Ascending aorta (tissue), 2 donors: Measurements from ENCODE around the gene MYH9. TPM values are rescaled to one million over a fixed set of nuclear protein-coding genes. Genes with fewer than 3 reads are reported as not detected.

Source experiments
- DNase-seq, 2 donors: peaks; one replicate each; pipeline ENCODE4 v3.0.0-alpha.2; 2019; ENCODE audit warnings: low spot score in 2 of 2
- H3K27ac ChIP-seq, 2 donors: fragments of 200-600 bp; sonication (generic); one replicate each; pipeline ENCODE4 v1.5.1; 2016 to 2017; ENCODE audit warnings: mild to moderate bottlenecking in 1 of 2
- H3K27me3 ChIP-seq: fragments of 200-600 bp; sonication (generic); one replicate; pipeline ENCODE4 v1.5.1; 2017
- H3K36me3 ChIP-seq, 2 donors: fragments of 200-600 bp; sonication (generic); one replicate each; pipeline ENCODE4 v1.5.1; 2016
- H3K4me1 ChIP-seq, 2 donors: fragments of 200-600 bp; sonication (generic); one replicate each; pipeline ENCODE4 v1.5.1; 2016 to 2017; ENCODE audit warnings: mild to moderate bottlenecking in 1 of 2
- H3K4me3 ChIP-seq, 2 donors: fragments of 200-600 bp; sonication (generic); one replicate each; pipeline ENCODE4 v1.5.1; 2016 to 2017; ENCODE audit warnings: mild to moderate bottlenecking in 1 of 2
- H3K9me3 ChIP-seq, 2 donors: fragments of 200-600 bp; sonication (generic); one replicate each; pipeline ENCODE4 v1.5.1; 2016
- CTCF ChIP-seq, 3 experiments: fragments of 200-600 bp in 2 of 3; fragments of 450-650 bp in 1 of 3; sonication (generic) in 2 of 3; IDR thresholded peaks; one replicate each; pipeline ENCODE4 v1.5.1; 2016 to 2019; ENCODE audit warnings: antibody characterized with exemption in 3 of 3, mild to moderate bottlenecking in 1 of 3, moderate library complexity in 1 of 3
- intact Hi-C: fragments of 100-400 bp; cut with DNase I; formaldehyde crosslinking; loops from one replicate; pipeline ENCODE4 v1.15.1; 2023
- total RNA-seq: library from RNA; depleted of rRNA; stranded (reverse); fragments of >200 nt; gene quantifications from one replicate; pipeline ENCODE4 v1.1.0, GENCODE V29; 2016

The MYH9 gene
- total RNA-seq, 1 donor from 2014 or later = 1,114 TPM

DNA sequence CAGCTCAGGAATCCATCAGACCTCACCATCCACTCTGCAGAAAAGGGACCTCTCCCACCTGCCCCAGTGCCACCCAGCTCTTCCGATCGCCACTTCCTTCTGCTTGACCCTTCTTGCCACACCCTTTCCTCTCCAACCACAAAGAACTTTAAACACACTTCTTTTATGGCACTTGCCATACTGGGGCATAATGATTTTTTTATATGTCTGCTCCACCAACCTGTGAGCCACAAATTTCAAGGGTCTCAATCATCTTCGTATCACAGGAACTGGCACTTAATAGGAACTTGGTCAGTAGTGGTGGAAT is 11.7 kb upstream of the MYH9 start:
- no peaks in the 10 kb centered on the region for H3K4me1 ChIP-seq
- H3K27me3 ChIP-seq = no peaks in the 10 kb centered on the region
- no peak for DNase-seq
- no peak overlapping the region for H3K27ac ChIP-seq
- intact Hi-C loops = no loop called here
- H3K36me3 ChIP-seq = no peaks in the 10 kb centered on the region
- no peak overlapping the region for H3K4me3 ChIP-seq
- no peaks in the 10 kb centered on the region for H3K9me3 ChIP-seq
- no peak for TF ChIP-seq CTCF (IDR thresholded peaks at IDR 0.05)

- H3K4me3 ChIP-seq = no peak overlapping the region
- intact Hi-C loops = no loop called here
- H3K27ac ChIP-seq = no peak overlapping the region
- no peaks in the 10 kb centered on the region for H3K36me3 ChIP-seq
- no peaks in the 10 kb centered on the region for H3K27me3 ChIP-seq
- no peak for TF ChIP-seq CTCF (IDR thresholded peaks at IDR 0.05)
- DNase-seq = no peak
- H3K9me3 ChIP-seq = no peaks in the 10 kb centered on the region
- H3K4me1 ChIP-seq = no peaks in the 10 kb centered on the region
Observed at GRCh38 chr22:36398601-36399471, 11.1 kb upstream of the MYH9 start.

DNA sequence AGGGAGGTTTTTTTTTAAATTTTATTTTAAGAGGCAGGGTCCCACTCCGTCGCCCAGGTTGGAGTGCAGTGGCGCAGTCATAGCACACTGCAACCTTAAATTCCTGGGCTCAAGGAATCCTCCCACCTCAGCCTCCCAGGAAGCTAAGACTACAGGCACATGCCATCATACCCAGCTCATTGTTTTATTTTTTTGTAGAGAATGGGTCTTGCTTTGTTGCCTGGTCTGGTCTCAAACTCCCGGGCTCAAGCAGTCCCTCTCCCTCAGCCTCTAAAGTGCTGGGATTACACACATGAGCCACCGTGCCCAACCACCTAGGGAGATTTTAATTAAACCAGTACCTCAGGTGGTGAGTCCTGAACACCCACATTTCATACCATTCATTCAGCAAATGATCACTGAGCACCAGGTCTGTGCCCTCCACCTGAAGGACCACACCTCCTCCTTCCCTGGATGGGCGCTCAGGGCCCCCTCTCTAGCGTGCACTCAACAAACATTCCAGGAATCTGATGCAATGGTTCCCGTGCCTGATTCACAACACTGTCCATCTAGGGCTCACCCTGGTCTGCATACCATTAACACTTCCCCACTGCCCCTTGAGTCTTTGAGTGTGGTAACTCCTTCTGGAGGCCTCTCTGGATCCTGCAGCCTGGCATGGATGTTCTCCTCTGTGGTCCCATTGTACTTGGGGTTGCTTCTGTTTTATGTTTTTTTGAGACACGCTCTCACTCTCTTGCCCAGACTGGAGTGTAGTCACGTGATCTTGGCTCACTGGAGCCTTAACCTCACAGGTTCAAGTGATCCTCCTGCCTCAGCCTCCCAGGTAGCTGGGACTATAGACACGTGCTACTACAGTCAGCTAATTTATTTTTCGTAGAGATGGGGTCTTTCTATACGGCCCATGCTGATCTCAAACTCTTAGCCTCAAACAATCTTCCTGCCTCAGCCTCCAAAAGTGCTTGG is 9.6 kb upstream of the MYH9 start:
- Histone ChIP-seq H3K9me3 (no peaks in the 10 kb centered on the region), H3K4me3 (no peak overlapping the region), H3K27me3 (no peaks in the 10 kb centered on the region), H3K36me3 (no peaks in the 10 kb centered on the region), H3K27ac (no peak overlapping the region), H3K4me1 (no peaks in the 10 kb centered on the region)
- no peak for DNase-seq
- intact Hi-C loops = no loop called here
- no peak for TF ChIP-seq CTCF (IDR thresholded peaks at IDR 0.05)

GRCh38 chr22:36395915-36396314 is 8.1 kb upstream of the MYH9 start:
- intact Hi-C loops = no loop called here
- Histone ChIP-seq H3K4me1 (no peaks in the 10 kb centered on the region), H3K36me3 (no peaks in the 10 kb centered on the region), H3K4me3 (no peak overlapping the region), H3K27me3 (no peaks in the 10 kb centered on the region), H3K27ac (no peak overlapping the region), H3K9me3 (no peaks in the 10 kb centered on the region)
- no peak for TF ChIP-seq CTCF (IDR thresholded peaks at IDR 0.05)
- no peak for DNase-seq

GRCh38 chr22:36395055-36395849 is 7.5 kb upstream of the MYH9 start:
- no peak for DNase-seq
- TF ChIP-seq CTCF (IDR thresholded peaks at IDR 0.05) = no peak
- H3K27me3 ChIP-seq = no peaks in the 10 kb centered on the region
- no peaks in the 10 kb centered on the region for H3K9me3 ChIP-seq
- H3K4me1 ChIP-seq = no peaks in the 10 kb centered on the region
- intact Hi-C loops = no loop called here
- no peak overlapping the region for H3K4me3 ChIP-seq
- H3K27ac ChIP-seq = no peak overlapping the region
- no peaks in the 10 kb centered on the region for H3K36me3 ChIP-seq
